ENCODE results near the gene TSPAN1.

TSPAN1 gene

GRCh38 chr1:46176211-46176865, 1.5 kb downstream of the TSPAN1 start, which contains the start of gene P3R3URF:
TSS of gene P3R3URF (minus strand) at chr1:46176488. CDS start at chr1:46176471, 17 bp downstream.
- CTCF ChIA-PET = no interaction called here
- peak within 1 kb of the TSS; percentile 69; the same call in 1 of the 2 replicates for H3K27ac ChIP-seq
- TF ChIP-seq CTCF (conservative IDR thresholded peaks at IDR 0.05; ENCODE audit: low read depth) = no peak
- POLR2A ChIA-PET (ENCODE audit: low non-redundant PET) = interaction anchor here (0.6 kb wide), 2 partner anchors 33 to 41 kb away, joined by 3 to 4 read pairs; no protein-coding TSS in a partner anchor
- no peak for DNase-seq (ENCODE audit: low spot score)

- peak; percentile 93 for DNase-seq (ENCODE audit: low spot score)
- H3K27ac ChIP-seq = peak overlapping the region; percentile 98
- ChIA-PET POLR2A (ENCODE audit: low non-redundant PET) (no interaction called here), CTCF (interaction anchor here (0.5 to 1.0 kb wide), 4 partner anchors 26 to 153 kb away, joined by 3 read pairs; no protein-coding TSS in a partner anchor)
- peak; percentile 90 for TF ChIP-seq CTCF (conservative IDR thresholded peaks at IDR 0.05; ENCODE audit: low read depth)
Measured at GRCh38 chr1:46179138-46180081, 4.5 kb downstream of the TSPAN1 start.

GRCh38 chr1:46180082-46180616, 5.3 kb downstream of the TSPAN1 start:
- peak; percentile 75 for DNase-seq (ENCODE audit: low spot score)
- no peak; the same call in 1 of the 2 replicates for TF ChIP-seq CTCF (conservative IDR thresholded peaks at IDR 0.05; ENCODE audit: low read depth)
- ChIA-PET CTCF (interaction anchor here (0.5 to 2.4 kb wide), 6 partner anchors 8 to 143 kb away, joined by 3 to 26 read pairs (median 3); no protein-coding TSS in a partner anchor), POLR2A (ENCODE audit: low non-redundant PET) (no interaction called here)
- H3K27ac ChIP-seq = peak overlapping the region; percentile 98

GRCh38 chr1:46181343-46182260, 6.7 kb downstream of the TSPAN1 start:
- H3K27ac ChIP-seq = peak overlapping the region; percentile 98
- ChIA-PET CTCF (interaction anchor here (0.6 to 2.4 kb wide), 10 partner anchors 13 to 211 kb away, joined by 3 to 26 read pairs (median 4); partner anchors contain the start of genes PIK3R3 and POMGNT1), POLR2A (ENCODE audit: low non-redundant PET) (interaction anchor here (0.6 kb wide), 1 partner anchor 50 kb away, joined by 3 read pairs; no protein-coding TSS in a partner anchor)
- no peak for TF ChIP-seq CTCF (conservative IDR thresholded peaks at IDR 0.05; ENCODE audit: low read depth)
- DNase-seq (ENCODE audit: low spot score) = no peak

GRCh38 chr1:46183079-46183847, 8.4 kb downstream of the TSPAN1 start:
- peak; percentile 96 for DNase-seq (ENCODE audit: low spot score)
- CTCF ChIA-PET = interaction anchor here (0.5 to 1.9 kb wide), 7 partner anchors 16 to 62 kb away, joined by 3 to 16 read pairs (median 4); no protein-coding TSS in a partner anchor
- TF ChIP-seq CTCF (conservative IDR thresholded peaks at IDR 0.05; ENCODE audit: low read depth) = no peak
- peak overlapping the region; percentile 98 for H3K27ac ChIP-seq
- POLR2A ChIA-PET (ENCODE audit: low non-redundant PET) = interaction anchor here (1.3 kb wide), 1 partner anchor 15 kb away, joined by 4 read pairs; the partner anchor contains the start of gene POMGNT1

Measured in RWPE1 (cell line).